ENCODE results near the gene KPNA5. TPM values are rescaled to one million over a fixed set of nuclear protein-coding genes. Genes with fewer than 3 reads are reported as not detected.

Gene KPNA5
- total RNA-seq (2014; rRNA removed; shearing (Covaris generic)) (10.3 and 12.4 TPM in 2 replicates), total RNA-seq (2022) (12.6 and 14.6 TPM in 2 replicates), Bru-seq, nascent RNA (percentile 82 among the genes with signal in this experiment), BruChase-seq, experiment 1, labeled RNA remaining after a 6-hour chase (percentile 62 among the genes with signal in this experiment), BruChase-seq, experiment 2, labeled RNA remaining after a 2-hour chase (percentile 72 among the genes with signal in this experiment)
- long read RNA-seq, full-length matches to known transcripts, result 13 of 21 reads
- long read RNA-seq, partial matches to known transcripts, result 3 of 21 reads
- long read RNA-seq, other reads (novel, unspliced or antisense), result 5 of 21 reads

- BruUV-seq (replicated peaks), result no TSS peak
- CTCF ChIA-PET (ENCODE audit: unreplicated experiment), result no interaction called here
- intact Hi-C loops (cut with micrococcal nuclease; ENCODE audit: unreplicated experiment), result loop anchor here (1.0 to 5.0 kb wide), 2 partner anchors 110 to 326 kb away; partner anchors contain the start of gene RWDD1
These were observed at the start of gene KPNA5 for GRCh38 chr6:116680880-116681672. KPNA5 (plus strand) TSS chr6:116681211; CDS start chr6:116681335, 124 bp downstream.

GRCh38 chr6:116631379-116631990 is 49.5 kb upstream of the KPNA5 start:
- CTCF ChIA-PET (ENCODE audit: unreplicated experiment), result no interaction called here

More at GRCh38 chr6:116680880-116681672, at the start of gene KPNA5:
- peak within 1 kb of the TSS; percentile 66 for H3K27ac ChIP-seq (ENCODE audit: low read depth, low read length, poor library complexity, severe bottlenecking)
- POLR2A ChIA-PET, result interaction anchor here (0.7 to 2.9 kb wide), 7 partner anchors 10 to 110 kb away, joined by 3 to 12 read pairs (median 5); partner anchors contain the start of genes RWDD1 and ZUP1
- peak within 1 kb of the TSS; percentile 82 for H3K4me3 ChIP-seq (ENCODE audit: low read depth, low read length, poor library complexity, severe bottlenecking)
- peak; percentile 92 for DNase-seq (ENCODE audit: low spot score)
- peak within 1 kb of the TSS; percentile 89 for H3K4me2 ChIP-seq (ENCODE audit: low read length)
- peaks cover 19% of the 10 kb centered on the region for H3K4me1 ChIP-seq (ENCODE audit: insufficient read depth, low read length, poor library complexity, severe bottlenecking)
- H3K79me2 ChIP-seq (ENCODE audit: insufficient read depth, low read depth, low read length), result peaks cover 44% of the 10 kb centered on the region; the same call in 1 of the 2 replicates
- no peaks in the 10 kb centered on the region for H3K9me3 ChIP-seq (ENCODE audit: low read length)
- H3K9me2 ChIP-seq (ENCODE audit: insufficient read depth, low read length), result no peaks in the 10 kb centered on the region
- peak within 1 kb of the TSS; percentile 98 for H2AFZ ChIP-seq (ENCODE audit: low read length)
- no peak for TF ChIP-seq EZH2phosphoT487 (IDR thresholded peaks at IDR 0.05; ENCODE audit: borderline replicate concordance, low read depth, low read length)
- H3K36me3 ChIP-seq (ENCODE audit: insufficient read depth, low read length), result peaks cover 16% of the 10 kb centered on the region
- H4K20me1 ChIP-seq (ENCODE audit: insufficient read depth, low read length), result no peaks in the 10 kb centered on the region

More at GRCh38 chr6:116631379-116631990, 49.5 kb upstream of the KPNA5 start:
- Histone ChIP-seq H3K9me2 (ENCODE audit: insufficient read depth, low read length) (no peaks in the 10 kb centered on the region), H3K79me2 (ENCODE audit: insufficient read depth, low read depth, low read length) (no peaks in the 10 kb centered on the region), H3K36me3 (ENCODE audit: insufficient read depth, low read length) (peaks cover 38% of the 10 kb centered on the region), H2AFZ (ENCODE audit: low read length) (no peak overlapping the region), H3K4me3 (ENCODE audit: low read depth, low read length, poor library complexity, severe bottlenecking) (no peak overlapping the region), H3K4me2 (ENCODE audit: low read length) (no peak overlapping the region), H3K27ac (ENCODE audit: low read depth, low read length, poor library complexity, severe bottlenecking) (no peak overlapping the region), H3K9me3 (ENCODE audit: low read length) (no peaks in the 10 kb centered on the region), H4K20me1 (ENCODE audit: insufficient read depth, low read length) (no peaks in the 10 kb centered on the region; the same call in 1 of the 2 replicates), H3K4me1 (ENCODE audit: insufficient read depth, low read length, poor library complexity, severe bottlenecking) (peaks cover 19% of the 10 kb centered on the region)
- intact Hi-C loops (cut with micrococcal nuclease; ENCODE audit: unreplicated experiment), result no loop called here
- peak; percentile 57 for DNase-seq (ENCODE audit: low spot score)
- POLR2A ChIA-PET, result interaction anchor here (1.3 kb wide), 1 partner anchor 19 kb away, joined by 3 read pairs; no protein-coding TSS in a partner anchor
- TF ChIP-seq, protein P1, sequence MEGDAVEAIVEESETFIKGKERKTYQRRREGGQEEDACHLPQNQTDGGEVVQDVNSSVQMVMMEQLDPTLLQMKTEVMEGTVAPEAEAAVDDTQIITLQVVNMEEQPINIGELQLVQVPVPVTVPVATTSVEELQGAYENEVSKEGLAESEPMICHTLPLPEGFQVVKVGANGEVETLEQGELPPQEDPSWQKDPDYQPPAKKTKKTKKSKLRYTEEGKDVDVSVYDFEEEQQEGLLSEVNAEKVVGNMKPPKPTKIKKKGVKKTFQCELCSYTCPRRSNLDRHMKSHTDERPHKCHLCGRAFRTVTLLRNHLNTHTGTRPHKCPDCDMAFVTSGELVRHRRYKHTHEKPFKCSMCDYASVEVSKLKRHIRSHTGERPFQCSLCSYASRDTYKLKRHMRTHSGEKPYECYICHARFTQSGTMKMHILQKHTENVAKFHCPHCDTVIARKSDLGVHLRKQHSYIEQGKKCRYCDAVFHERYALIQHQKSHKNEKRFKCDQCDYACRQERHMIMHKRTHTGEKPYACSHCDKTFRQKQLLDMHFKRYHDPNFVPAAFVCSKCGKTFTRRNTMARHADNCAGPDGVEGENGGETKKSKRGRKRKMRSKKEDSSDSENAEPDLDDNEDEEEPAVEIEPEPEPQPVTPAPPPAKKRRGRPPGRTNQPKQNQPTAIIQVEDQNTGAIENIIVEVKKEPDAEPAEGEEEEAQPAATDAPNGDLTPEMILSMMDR (conservative IDR thresholded peaks at IDR 0.05; ENCODE audit: low read length), result no peak
- TF ChIP-seq EZH2phosphoT487 (IDR thresholded peaks at IDR 0.05; ENCODE audit: borderline replicate concordance, low read depth, low read length), result no peak
- no TSS peak for BruUV-seq (replicated peaks)

Measured in OCI-LY7 (cell line).